Right kidney (tissue), 1 donor: ENCODE results near the gene SZT2.
"Not testable (repeated sequence)": the region's sequence is repeated elsewhere in the genome, so short reads cannot be mapped to it uniquely, and the experiment has no call there.

Source experiments
- DNase-seq: peaks from one replicate; pipeline ENCODE4 v3.0.0-alpha.2; 2016

SZT2 gene

DNA sequence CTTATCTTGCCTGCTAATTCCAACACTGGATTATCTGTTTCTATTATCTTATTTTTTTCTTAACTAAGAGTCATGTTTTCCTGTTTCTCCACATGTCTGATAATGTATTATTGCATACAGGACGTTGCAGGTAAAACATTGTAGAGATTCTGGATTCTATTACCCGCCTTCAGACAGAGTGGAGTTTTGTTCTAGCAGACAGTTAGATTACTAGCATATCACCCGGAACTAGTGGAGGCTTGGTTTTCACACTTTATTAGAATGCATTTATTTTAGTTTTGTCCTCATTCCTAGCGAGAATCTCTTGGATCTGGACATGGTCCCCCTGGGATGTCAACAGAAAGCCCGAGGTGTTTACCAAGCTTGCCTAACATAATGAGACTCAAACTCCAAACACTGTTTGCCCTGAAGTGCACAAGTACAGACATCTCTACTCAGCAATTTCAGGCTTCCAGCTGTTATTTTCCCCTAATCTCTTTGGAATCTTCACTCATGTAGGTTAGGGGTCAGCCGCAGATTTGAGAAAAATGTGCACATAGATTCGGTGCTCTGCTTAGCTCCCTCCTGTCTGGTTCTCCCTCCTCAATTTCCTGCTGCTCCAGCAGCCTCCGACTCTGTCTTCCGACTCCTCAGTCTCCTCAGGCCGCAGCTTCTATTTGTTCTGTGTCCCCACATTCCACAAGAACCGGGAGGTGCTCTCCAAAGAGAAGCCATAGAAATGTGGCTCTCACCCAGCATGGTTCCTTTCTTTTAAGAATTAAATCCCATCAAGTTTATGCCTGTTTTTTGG is 104.2 kb downstream of the SZT2 start:
- DNase-seq, result no peak

DNA sequence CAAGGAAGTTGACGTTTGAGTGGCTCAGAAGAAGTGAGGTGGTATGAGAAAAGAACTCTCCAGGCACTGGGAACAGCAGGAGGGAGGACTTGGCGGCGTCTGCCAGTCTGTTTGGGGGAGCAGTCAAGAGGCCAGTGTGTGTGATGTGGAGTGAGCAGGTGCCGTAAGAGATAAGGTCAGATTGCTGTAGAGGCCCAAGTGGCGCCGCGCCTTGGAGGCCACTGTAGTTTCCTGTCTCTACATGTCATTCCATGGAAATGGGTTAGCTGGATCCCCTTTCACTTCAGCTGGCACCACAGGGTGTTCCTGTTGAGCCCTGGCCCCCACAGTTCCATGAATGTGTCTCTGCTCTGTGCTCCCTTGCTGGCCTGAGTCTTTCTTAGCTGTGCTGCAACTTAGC is 105.5 kb downstream of the SZT2 start:
- no peak for DNase-seq

DNA sequence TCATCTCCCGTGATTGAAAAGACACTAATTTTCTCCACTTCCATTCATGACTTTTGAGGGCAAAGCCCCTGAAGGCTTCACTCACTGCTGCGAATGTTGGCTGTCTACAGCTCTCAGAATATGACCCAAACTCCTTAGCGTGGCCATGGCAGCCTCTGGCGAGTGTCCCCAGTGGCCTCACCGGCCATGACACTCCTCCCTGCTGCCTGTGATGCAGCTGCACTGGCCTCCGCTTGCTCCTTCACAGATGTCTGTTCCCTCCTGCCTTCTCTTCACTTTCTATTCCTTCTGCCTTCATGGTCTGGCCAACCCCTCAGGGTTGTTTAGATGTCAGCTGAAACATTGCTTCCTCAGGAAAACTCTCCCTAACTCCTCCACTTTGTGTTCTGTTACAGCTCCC is 110.2 kb downstream of the SZT2 start:
- no peak for DNase-seq

DNA sequence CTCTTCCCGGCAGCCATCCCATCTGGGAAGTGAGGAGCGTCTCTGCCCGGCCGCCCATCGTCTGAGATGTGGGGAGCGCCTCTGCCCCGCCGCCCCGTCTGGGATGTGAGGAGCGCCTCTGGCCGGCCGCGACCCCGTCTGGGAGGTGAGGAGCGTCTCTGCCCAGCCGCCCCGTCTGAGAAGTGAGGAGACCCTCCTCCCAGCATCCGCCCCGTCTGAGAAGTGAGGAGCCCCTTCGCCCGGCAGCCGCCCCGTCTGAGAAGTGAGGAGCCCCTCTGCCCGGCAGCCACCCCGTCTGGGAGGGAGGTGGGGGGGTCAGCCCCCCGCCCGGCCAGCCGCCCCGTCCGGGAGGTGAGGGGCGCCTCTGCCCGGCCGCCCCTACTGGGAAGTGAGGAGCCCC is 112.1 kb downstream of the SZT2 start:
- not testable (repeated sequence) for DNase-seq

DNA sequence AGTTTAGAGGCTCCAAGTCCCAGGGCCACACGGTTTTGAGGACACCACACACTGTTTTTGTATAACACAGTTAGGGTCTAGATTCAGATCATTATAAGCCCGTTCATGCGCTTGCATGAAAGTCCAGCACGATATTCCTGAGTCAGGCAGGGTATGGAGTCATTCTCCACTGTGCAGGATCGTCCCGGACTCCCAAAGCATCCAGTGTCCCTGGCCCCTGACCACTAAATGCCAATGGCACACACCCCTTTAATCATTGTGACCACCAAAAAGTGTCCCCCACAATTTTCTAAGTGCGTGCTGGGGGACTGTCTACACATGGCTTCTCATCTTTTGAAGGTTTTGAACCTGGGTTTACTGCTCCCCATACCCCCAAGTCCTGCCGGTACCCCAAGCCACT is 113.8 kb downstream of the SZT2 start:
- no peak for DNase-seq
